ENCODE measurements around the gene NES.

NES gene

DNA sequence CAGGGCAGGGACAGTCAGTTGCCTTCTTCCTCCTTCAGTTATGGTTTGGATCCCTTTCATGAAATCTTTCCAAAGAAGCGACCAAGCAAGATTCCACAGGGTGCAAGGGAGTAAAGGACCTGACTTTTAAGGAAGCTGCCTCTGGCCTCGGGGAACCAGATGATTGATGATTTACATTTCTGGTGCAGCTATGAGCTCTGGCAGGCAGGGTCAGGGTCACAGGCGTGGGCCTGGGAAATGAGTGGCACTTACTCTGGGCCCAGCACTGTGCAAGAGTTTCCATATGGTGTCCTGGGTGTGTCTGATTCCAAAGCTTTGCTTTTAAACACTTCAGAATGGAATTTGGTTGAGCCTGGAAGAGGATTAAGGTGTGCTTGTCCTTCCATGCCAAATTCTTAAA lies 35.4 kb upstream of the NES start:
- no peak for ATAC-seq
- TF ChIP-seq ZNF565 (CRISPR knock-in tag; conservative IDR thresholded peaks at IDR 0.05; ENCODE audit: low read depth) = no peak
- TF ChIP-seq RARB (CRISPR knock-in tag; IDR thresholded peaks at IDR 0.05) = no peak
- TF ChIP-seq, protein P1, sequence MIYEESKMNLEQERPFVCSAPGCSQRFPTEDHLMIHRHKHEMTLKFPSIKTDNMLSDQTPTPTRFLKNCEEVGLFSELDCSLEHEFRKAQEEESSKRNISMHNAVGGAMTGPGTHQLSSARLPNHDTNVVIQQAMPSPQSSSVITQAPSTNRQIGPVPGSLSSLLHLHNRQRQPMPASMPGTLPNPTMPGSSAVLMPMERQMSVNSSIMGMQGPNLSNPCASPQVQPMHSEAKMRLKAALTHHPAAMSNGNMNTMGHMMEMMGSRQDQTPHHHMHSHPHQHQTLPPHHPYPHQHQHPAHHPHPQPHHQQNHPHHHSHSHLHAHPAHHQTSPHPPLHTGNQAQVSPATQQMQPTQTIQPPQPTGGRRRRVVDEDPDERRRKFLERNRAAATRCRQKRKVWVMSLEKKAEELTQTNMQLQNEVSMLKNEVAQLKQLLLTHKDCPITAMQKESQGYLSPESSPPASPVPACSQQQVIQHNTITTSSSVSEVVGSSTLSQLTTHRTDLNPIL (CRISPR knock-in tag; IDR thresholded peaks at IDR 0.05; ENCODE audit: low read depth) = no peak
- TF ChIP-seq TCF4 (CRISPR knock-in tag; IDR thresholded peaks at IDR 0.05; ENCODE audit: borderline replicate concordance) = no peak
- no peak for TF ChIP-seq ISL1 (CRISPR knock-in tag; IDR thresholded peaks at IDR 0.05)

DNA sequence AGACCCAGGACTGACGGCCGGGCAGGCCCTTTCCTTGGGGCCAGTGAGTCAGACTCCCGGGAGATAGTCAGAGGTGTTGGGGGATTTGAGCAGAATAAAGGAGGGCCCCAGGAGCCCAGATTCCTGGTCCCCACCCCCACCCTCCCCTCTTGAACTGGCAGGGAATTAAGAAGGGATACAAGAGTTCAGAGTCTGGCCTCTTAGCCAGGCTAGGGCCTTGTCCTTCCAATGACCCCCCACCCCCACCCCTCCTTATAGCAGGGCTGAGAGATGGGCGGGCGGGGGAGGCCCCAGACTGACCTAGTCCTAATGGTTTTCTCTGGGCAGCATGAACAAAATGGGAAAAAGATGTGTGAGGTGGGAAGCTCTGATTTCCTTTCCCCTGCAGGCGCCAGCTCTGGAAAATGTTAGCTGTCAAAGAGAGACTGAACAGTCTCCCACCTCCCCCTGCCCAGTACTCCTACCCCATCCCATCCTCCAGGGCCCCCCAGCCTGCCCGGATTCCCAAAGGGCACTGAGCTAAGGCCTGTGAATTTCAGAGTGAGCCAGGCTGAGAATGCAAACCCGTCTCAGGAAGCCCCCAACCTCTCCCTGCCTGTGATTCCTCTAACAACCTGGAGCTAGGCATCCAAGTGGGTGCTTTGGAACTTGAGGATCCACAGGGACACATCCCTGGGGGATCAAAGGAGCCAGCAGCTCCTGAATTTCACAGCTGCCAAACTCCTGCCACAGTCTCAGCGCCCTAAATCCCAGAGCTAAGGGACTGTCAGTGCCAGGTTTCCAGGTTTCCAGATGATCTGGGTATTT lies 34.0 kb upstream of the NES start:
- ATAC-seq = peak; percentile 57
- TF ChIP-seq TOX (CRISPR knock-in tag; IDR thresholded peaks at IDR 0.05; ENCODE audit: borderline replicate concordance) (peak; percentile 81), ZNF70 (CRISPR knock-in tag; IDR thresholded peaks at IDR 0.05) (peak; percentile 43; the same call in 1 of the 2 replicates), RARB (CRISPR knock-in tag; IDR thresholded peaks at IDR 0.05) (peak; percentile 88), GLIS3 (CRISPR knock-in tag; IDR thresholded peaks at IDR 0.05) (0 out of 2 replicates have a peak, but pooled peaks have one; percentile 38), OSR1 (CRISPR knock-in tag; IDR thresholded peaks at IDR 0.05) (no peak), BACH2 (CRISPR knock-in tag; IDR thresholded peaks at IDR 0.05; ENCODE audit: borderline replicate concordance) (no peak), ARNTL (CRISPR knock-in tag; IDR thresholded peaks at IDR 0.05; ENCODE audit: borderline replicate concordance, low read depth) (no peak), ZNF565 (CRISPR knock-in tag; conservative IDR thresholded peaks at IDR 0.05; ENCODE audit: low read depth) (0 out of 2 replicates have a peak, but pooled peaks have one; percentile 8), ZC3H10 (CRISPR knock-in tag; IDR thresholded peaks at IDR 0.05) (0 out of 2 replicates have a peak, but pooled peaks have one; percentile 3), TCF4 (CRISPR knock-in tag; IDR thresholded peaks at IDR 0.05; ENCODE audit: borderline replicate concordance) (peak; percentile 98), ZFP3 (CRISPR knock-in tag; IDR thresholded peaks at IDR 0.05) (0 out of 2 replicates have a peak, but pooled peaks have one; percentile 68), ZNF8 (CRISPR knock-in tag; IDR thresholded peaks at IDR 0.05) (no peak), CSDC2 (CRISPR knock-in tag; IDR thresholded peaks at IDR 0.05) (no peak), SNAI2 (CRISPR knock-in tag; IDR thresholded peaks at IDR 0.05) (no peak)
- TF ChIP-seq, protein P2, sequence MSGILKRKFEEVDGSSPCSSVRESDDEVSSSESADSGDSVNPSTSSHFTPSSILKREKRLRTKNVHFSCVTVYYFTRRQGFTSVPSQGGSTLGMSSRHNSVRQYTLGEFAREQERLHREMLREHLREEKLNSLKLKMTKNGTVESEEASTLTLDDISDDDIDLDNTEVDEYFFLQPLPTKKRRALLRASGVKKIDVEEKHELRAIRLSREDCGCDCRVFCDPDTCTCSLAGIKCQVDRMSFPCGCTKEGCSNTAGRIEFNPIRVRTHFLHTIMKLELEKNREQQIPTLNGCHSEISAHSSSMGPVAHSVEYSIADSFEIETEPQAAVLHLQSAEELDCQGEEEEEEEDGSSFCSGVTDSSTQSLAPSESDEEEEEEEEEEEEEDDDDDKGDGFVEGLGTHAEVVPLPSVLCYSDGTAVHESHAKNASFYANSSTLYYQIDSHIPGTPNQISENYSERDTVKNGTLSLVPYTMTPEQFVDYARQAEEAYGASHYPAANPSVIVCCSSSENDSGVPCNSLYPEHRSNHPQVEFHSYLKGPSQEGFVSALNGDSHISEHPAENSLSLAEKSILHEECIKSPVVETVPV (CRISPR knock-in tag; IDR thresholded peaks at IDR 0.05) = no peak
- TF ChIP-seq, protein P3, sequence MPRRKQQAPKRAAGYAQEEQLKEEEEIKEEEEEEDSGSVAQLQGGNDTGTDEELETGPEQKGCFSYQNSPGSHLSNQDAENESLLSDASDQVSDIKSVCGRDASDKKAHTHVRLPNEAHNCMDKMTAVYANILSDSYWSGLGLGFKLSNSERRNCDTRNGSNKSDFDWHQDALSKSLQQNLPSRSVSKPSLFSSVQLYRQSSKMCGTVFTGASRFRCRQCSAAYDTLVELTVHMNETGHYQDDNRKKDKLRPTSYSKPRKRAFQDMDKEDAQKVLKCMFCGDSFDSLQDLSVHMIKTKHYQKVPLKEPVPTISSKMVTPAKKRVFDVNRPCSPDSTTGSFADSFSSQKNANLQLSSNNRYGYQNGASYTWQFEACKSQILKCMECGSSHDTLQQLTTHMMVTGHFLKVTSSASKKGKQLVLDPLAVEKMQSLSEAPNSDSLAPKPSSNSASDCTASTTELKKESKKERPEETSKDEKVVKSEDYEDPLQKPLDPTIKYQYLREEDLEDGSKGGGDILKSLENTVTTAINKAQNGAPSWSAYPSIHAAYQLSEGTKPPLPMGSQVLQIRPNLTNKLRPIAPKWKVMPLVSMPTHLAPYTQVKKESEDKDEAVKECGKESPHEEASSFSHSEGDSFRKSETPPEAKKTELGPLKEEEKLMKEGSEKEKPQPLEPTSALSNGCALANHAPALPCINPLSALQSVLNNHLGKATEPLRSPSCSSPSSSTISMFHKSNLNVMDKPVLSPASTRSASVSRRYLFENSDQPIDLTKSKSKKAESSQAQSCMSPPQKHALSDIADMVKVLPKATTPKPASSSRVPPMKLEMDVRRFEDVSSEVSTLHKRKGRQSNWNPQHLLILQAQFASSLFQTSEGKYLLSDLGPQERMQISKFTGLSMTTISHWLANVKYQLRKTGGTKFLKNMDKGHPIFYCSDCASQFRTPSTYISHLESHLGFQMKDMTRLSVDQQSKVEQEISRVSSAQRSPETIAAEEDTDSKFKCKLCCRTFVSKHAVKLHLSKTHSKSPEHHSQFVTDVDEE (CRISPR knock-in tag; IDR thresholded peaks at IDR 0.05) = peak; percentile 90; the same call in 1 of the 2 replicates
- TF ChIP-seq, protein P4, sequence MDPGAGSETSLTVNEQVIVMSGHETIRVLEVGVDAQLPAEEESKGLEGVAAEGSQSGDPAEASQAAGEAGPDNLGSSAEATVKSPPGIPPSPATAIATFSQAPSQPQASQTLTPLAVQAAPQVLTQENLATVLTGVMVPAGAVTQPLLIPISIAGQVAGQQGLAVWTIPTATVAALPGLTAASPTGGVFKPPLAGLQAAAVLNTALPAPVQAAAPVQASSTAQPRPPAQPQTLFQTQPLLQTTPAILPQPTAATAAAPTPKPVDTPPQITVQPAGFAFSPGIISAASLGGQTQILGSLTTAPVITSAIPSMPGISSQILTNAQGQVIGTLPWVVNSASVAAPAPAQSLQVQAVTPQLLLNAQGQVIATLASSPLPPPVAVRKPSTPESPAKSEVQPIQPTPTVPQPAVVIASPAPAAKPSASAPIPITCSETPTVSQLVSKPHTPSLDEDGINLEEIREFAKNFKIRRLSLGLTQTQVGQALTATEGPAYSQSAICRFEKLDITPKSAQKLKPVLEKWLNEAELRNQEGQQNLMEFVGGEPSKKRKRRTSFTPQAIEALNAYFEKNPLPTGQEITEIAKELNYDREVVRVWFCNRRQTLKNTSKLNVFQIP (CRISPR knock-in tag; IDR thresholded peaks at IDR 0.05; ENCODE audit: borderline replicate concordance, low read depth) = peak; percentile 17; the same call in 1 of the 2 replicates
- TF ChIP-seq, protein P5, sequence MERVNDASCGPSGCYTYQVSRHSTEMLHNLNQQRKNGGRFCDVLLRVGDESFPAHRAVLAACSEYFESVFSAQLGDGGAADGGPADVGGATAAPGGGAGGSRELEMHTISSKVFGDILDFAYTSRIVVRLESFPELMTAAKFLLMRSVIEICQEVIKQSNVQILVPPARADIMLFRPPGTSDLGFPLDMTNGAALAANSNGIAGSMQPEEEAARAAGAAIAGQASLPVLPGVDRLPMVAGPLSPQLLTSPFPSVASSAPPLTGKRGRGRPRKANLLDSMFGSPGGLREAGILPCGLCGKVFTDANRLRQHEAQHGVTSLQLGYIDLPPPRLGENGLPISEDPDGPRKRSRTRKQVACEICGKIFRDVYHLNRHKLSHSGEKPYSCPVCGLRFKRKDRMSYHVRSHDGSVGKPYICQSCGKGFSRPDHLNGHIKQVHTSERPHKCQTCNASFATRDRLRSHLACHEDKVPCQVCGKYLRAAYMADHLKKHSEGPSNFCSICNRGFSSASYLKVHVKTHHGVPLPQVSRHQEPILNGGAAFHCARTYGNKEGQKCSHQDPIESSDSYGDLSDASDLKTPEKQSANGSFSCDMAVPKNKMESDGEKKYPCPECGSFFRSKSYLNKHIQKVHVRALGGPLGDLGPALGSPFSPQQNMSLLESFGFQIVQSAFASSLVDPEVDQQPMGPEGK (CRISPR knock-in tag; IDR thresholded peaks at IDR 0.05; ENCODE audit: borderline replicate concordance) = peak; percentile 88
